SU-DHL-6 (cell line): Measurements from ENCODE around the gene PRRX1.

Experiments used
- EZH2phosphoT487 ChIP-seq: fragments of 200-600 bp; sonication (generic), shearing (Covaris generic); conservative IDR thresholded peaks from 2 replicates; pipeline ENCODE4 v1.6.1; 2018; ENCODE audit warnings: mild to moderate bottlenecking, antibody characterized with exemption, low read length, moderate library complexity, mixed read lengths
- TF ChIP-seq, protein P1 (sequence below): fragments of 200-600 bp; sonication (generic); IDR thresholded peaks from one replicate; pipeline ENCODE4 v1.5.1; 2017; ENCODE audit warnings: antibody characterized with exemption, mild to moderate bottlenecking, low read length, moderate library complexity; ENCODE audit not compliant: insufficient read depth, poor library complexity, severe bottlenecking

DNA sequence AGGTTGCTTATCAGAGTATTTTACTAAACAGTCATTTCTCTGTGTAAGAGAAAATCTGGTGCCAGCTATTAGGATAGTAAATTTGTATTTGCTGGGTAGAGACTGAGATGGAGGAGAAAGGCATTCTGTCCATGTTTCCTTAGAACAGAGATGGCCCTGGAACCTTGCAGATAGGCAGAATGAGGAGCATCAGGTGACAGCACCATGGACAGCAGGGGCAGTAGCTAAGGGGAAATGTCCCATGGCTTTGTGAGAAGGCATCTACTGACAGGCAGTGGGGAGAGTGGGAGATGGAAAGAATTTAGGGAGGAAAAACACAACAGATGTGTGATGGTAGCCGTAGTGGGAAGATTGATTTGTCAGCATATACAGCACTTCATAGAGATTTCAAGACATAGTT is 105.0 kb downstream of the PRRX1 start:
- no peak for TF ChIP-seq EZH2phosphoT487
- TF ChIP-seq, protein P1, sequence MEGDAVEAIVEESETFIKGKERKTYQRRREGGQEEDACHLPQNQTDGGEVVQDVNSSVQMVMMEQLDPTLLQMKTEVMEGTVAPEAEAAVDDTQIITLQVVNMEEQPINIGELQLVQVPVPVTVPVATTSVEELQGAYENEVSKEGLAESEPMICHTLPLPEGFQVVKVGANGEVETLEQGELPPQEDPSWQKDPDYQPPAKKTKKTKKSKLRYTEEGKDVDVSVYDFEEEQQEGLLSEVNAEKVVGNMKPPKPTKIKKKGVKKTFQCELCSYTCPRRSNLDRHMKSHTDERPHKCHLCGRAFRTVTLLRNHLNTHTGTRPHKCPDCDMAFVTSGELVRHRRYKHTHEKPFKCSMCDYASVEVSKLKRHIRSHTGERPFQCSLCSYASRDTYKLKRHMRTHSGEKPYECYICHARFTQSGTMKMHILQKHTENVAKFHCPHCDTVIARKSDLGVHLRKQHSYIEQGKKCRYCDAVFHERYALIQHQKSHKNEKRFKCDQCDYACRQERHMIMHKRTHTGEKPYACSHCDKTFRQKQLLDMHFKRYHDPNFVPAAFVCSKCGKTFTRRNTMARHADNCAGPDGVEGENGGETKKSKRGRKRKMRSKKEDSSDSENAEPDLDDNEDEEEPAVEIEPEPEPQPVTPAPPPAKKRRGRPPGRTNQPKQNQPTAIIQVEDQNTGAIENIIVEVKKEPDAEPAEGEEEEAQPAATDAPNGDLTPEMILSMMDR: no peak
